ENCODE results near the gene SMC5.
A peak's percentile ranks its signal among the peaks of the same experiment; 100 is the strongest.
"Not testable (repeated sequence)": the region's sequence is repeated elsewhere in the genome, so short reads cannot be mapped to it uniquely, and the experiment has no call there.

SMC5 gene

DNA sequence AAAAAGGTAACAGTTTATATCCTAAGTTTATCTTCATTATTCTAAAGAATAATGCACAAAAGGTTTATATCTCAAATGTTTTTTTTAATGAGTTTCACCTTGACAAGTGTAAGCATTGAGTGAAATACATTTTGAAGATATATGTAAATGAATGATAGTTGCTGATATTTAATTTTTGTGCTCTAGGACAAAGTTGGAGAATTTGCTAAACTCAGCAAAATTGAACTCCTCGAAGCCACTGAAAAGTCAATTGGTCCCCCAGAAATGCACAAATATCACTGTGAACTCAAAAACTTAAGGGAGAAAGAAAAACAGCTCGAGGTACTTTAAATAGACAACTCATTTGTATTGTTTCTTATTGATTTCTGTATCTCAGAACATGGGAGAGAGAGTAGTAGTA, 19.5 kb downstream of the SMC5 start:
- no peak for DNase-seq

DNA sequence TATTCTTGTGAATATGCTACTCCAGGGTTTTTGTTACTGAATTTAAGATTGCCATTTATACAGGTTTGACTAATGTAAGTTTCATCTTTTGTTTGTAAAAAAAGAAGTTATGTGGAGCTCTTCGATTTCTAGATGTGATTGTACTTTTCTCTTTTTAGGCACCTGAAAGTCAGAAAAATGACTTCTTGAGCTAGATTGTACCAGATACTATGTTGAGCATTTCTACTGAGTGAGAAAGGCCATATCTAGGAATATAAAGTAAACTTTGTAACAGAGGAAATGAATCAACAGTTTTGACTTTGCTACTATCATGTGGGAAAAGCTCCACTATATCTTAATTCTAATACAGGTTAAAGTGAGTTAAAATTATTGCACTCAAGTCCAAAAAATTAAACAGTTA, 25.1 kb downstream of the SMC5 start:
- DNase-seq = no peak

DNA sequence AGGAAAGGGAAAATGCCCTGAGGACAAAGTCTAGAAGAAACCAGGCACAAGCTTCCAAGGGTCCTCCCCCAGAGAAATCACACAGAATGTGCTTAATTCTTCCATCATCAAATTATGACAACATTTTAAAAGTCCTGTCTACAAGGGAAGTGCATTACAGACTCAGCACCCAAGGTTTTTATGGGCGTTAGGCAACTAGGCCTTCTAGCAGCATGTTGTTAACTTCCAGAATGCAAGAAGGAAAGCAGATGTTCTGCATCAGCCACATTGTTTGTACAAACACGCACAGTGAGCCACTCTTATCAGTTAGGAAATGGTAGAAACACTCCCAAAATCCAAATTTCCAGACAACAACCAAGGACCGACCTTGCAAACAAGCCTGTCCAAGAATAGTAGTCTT, 26.5 kb downstream of the SMC5 start:
- DNase-seq = no peak

DNA sequence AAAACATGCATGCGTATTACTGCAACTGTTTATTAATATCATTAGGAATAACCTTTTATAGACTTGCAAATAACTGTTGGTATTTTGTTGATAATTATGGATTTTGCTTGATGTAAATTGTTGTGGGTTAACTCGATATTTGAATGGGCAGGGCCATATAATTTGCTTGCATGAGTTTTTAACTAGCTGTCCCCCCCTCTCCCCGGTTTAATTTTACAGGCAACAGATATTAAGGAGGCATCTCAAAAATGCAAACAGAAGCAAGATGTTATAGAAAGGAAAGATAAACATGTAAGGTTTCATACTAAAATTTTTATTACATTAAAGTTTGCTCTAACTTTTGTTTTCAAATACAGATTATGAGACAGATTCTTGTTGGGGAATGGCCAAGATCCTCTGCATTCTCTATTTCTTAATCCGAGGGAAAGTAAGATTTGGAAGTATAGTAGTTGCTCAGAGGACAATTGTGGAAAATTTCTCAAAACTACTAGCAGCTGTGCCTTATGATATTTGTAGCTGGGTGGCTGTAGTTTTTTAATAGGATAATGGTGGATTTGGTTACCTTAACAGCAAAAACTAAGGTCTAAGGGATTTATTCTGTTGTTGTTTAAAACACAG, 27.3 kb downstream of the SMC5 start:
- no peak for DNase-seq

DNA sequence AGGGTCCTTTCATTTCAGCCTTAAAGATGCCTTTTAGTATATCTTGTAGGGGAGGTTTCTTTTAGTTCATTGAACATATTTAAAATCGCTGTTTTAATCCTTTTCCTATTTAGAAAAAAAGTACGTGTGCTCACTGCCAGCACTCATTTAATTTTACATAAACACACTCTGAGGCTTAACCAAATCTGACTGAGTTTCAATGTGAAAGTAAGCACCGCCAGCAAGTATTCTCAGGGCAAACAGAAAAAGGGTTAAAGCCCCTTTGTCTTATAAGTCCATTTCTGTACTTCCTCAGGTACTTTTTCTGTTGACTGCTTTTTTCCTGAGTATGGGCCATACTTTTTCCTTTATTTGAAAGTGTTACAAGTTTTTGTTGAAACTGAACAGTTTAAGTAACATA, 31.8 kb downstream of the SMC5 start:
- DNase-seq = no peak

DNA sequence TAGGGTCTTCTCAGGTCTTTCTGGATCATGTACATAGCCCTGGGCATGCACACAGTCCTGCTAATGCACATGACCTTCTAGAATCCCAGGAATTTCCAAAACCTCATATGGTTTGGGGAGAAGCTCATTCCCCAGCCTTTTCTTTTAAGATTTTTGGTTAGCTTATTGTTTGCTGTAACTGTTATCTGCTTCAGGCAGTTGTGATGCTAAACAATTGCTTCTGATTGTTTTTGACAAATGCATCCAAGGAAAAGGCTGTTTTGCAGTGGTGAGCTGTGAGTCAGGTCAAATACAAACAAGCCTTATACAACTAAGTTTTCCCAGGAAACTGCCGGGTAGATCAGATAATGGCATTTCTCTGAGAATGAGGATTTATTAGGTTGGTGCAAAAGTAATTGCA, 32.7 kb downstream of the SMC5 start:
- DNase-seq = no peak

DNA sequence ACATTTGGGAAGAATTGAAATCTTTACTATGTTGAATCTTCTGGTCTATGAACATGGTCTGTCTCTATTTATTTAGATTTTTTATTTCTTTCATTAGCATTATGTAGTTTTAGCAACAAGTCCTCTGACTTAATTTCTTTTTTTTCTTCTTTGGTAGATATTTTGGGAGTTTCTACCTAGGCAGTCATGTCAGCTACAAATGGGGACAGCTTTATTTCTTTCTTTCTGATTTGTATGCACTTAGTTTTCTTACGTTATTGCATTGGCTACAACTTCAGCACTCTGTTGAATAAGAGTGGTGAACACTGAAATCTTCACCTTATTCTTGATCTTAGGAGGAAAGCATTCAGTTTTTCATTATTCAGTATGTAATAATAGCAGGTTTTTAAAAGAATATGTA, 33.5 kb downstream of the SMC5 start:
- DNase-seq = no peak

DNA sequence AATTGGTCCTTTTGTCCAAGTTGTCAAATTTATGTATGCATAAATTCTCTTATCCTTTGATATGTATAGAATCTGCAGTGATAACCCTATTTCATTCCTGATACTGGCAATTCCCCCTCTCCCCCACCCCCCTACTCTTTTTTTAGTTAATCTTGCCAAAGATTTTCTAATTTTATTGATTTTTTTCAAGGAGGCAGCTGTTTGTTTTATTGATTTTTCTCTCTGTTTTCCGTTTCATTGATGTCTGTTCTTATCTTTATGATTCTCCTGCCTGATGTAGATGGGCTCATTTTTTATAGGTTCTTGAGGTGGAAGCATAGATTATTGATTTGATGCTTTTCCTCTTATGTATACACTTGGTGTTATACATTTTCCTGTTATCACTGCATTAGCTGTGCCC, 34.4 kb downstream of the SMC5 start:
- no peak for DNase-seq

DNA sequence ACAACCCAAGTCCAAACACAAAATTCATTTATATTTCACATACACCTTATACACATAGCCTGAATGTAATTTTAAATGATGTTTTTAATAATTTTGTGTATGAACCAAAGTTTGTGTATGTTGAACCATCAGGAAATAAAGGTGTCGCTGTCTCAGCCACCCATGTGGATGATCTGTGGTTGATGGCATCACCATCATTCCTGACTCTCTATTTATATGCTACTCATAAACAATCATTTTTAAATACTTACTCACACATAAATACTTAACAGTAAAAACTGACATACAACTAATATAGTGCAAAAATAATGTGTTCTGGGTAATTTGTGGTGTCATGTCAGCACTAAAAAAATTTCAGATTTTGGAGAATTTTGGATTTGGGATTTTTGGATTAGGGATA, 38.4 kb downstream of the SMC5 start:
- no peak for DNase-seq

DNA sequence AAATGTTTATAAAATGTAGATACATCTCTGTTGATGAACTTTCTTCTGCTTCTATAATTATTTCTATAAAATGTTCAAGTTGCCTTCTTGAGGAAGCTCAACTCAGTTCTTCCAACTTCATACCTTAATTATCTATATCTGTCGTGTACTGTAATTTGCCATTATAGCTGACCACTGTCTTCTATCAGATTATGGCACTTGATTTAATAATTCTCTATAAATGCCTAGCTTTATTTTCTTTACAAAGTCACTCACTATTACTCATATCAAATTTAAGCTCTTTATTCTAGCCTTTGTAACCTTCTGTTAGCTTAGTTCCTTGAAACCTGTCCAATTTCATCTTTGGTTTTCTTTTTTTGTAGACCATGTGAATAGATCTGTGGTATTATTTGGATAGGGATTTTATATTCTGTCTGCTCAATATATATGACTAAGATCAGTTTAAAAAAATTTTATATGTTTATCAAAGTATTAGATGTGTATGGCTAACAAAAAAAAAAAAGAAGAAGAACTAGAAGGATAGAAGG, 39.5 kb downstream of the SMC5 start:
- DNase-seq = no peak

DNA sequence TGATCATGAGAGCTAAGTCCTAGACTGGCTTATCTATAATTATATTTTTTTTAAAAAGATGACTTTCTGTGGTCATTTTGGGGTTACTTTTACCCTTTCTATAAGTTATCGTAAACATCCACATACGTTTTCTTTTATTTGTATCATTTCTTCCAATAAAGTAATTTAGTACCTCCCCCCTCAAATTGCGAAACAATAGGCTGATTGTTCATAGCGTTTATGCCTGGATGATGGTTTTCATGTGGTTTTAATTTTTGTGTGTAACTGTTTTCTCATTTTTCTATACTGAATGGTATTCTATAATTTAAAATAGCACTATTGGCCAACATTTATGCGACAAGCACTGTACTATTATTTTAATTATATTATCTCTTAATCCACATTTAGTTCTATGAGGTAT, 44.5 kb downstream of the SMC5 start:
- no peak for DNase-seq

DNA sequence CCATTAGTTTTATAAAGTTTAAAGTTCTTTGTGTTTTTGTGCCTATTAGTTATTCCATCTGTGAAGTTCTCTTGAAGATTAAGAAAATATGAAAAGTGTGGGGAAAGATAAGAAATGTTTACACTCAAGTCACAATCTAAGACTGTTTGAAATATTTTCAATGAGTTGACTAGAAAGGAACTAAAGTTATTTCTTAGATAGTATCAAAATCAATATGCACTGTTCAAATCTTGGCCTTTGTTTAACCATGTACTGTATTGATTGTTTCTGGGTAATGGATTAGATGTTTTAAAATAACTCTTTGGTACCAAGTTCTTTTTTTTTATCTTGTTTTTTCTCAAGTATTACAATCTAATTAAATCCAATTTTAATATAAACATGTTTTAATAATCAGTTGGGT, 46.0 kb downstream of the SMC5 start:
- no peak for DNase-seq

DNA sequence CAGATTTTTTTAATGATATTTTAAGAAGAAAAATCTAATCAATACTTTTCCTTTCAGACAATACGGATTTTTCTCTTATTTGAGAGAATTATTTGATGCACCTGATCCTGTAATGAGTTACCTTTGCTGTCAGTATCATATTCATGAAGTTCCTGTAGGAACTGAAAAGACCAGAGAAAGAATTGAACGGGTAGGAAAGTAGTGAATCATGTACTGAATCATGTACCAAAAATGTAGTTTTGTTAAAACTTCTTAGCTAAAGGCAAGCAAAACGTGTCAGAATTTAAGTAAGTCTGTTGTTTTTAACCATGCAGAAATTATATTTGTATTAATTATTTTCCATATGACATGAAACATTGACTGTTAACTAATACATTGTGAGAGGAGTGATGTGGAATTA, 56.6 kb downstream of the SMC5 start:
- no peak for DNase-seq

DNA sequence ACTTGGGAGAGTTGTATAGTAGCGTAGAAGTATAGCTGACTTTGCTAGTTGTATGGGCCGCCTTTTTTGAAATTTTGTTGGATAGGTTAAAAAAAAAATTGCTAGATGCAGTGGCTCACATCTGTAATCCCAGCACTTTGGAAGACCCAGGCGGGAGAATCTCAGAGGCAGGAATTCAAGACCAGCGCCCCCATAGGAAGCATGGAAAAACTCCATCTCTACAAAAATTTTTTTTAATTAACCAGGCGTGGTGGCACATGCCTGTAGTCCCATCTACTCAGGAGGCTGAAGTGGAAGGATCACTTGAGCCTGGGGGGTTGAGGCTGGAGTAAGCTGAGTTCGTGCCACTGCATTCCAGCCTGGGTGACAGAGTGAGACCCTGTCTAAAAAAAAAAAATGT, 59.2 kb downstream of the SMC5 start:
- DNase-seq = no peak

DNA sequence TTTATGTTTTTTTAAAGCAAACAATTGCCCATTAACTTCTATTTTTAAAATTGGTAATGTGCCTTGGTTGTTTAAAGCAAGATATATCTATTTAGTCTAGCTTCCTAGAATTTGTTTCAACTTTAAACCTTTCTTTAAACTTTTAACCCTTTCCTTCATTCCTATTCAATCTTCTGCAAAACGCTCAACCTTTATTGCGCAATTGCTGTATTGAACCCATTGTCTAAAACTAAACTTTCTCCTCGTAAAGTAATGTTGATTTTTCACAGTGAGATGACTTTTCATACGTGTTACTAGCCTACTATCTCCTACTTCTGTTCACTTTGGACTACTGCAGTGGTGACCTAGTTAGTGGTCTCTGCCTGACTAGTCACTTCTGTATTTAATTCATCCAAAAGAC, 63.3 kb downstream of the SMC5 start:
- DNase-seq = no peak

DNA sequence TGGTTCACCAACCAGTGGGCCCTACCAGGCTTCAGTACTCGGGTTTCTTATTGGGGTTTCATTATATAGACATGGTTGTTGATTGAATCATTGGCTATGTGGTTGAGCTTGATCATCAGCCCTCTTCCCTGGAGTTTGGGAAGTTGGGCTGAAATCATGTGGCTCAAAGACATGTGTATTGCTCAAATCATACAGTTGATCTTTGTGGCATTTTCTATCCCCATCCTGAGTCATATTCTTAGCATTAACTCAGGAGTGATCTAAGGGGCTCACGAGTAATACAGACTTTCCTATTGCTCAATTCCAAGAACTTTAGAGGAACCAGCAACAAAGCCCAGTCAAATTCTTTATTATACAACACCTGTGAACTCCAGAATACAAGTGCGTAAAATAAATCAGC, 66.2 kb downstream of the SMC5 start:
- DNase-seq = no peak

DNA sequence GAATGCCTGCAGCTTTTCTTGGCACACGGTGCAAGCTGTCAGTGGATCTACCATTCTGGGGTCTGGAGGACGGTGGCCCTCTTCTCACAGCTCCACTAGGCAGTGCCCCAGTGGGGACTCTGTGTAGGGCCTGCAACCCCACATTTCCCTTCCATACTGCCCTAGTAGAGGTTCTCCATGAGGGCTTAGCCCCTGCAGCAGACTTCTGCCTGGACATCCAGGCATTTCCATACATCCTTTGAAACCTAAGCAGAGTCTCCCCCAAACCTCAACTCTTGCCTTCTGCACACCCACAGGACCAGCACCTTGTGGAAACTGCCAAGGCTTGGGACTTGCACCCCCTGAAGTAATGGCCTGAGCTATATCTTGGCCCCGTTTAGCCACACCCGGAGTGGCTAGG, 69.8 kb downstream of the SMC5 start:
- DNase-seq = not testable (repeated sequence)

DNA sequence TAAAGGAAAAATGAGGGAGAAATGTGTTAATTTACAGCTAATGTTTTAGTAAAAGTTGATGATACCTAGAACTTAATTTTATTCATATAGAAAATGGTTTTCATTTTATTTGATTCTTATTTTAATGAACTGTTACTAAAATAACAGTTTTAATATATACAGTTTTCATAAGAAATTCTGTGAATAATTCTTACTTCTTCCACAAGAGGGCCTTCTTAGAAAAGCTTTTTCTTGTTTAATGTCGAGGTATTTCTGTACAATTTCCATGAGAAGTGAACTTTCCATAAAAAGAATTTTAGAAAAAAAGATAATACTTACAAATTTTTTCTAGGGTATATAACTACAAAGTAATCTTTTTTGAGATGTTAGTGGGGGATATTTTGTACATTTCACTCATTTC, 81.8 kb downstream of the SMC5 start:
- peak; percentile 35 for DNase-seq

DNA sequence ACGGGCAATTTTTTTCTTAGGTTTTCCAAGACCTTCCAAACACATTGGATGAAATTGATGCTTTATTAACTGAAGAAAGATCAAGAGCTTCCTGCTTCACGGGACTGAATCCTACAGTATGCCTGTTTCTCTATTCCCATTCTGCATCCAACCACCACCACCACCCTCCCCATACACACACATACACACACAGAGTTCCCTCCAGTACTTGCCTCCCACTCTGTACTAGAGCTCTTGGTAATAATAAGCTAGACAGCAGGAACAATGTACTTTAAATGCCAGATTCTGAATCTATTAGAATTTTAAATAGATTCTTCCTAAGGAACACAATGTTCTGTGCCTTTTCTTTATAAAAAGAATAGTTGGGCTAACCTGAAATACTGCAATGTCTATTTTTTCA, 88.3 kb downstream of the SMC5 start:
- no peak for DNase-seq

DNA sequence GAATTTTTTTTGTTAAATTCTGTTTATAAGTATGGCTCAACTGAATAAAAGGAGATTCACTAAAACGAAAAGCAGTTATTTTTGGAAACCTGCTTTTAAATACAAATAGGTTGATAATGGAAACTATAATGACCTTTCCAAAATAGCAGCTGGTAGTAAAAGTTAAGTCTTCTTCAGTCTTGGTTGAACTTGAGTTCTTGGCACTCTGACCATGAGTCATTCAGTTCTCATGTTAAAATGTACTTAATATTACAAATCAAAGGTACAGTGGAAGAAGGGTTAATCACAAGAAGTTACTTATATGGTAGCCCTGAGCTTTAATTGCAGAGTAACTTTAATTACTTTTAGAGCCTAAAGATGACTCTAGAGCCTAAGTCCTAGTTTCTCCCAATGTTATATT, 93.6 kb downstream of the SMC5 start:
- DNase-seq = no peak

DNA sequence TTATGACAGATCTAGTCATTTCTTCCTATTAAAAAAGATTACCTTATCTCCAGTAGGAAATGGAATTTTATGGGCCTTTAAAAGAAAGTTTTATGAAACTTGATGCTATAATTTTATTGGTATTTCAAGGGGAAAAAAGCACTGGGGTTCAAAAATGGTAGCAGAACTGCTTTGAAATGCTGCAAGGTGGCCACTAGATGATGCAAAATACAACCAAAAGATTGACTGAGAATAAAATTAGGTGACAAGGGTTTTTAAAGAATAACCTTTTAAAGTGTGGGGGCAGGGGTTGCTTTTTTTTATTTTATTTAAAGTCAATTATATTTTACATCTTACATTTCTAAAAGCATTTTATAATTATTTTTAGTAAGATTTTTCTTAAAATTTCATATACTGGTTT, 94.0 kb downstream of the SMC5 start:
- DNase-seq = peak; percentile 45

DNA sequence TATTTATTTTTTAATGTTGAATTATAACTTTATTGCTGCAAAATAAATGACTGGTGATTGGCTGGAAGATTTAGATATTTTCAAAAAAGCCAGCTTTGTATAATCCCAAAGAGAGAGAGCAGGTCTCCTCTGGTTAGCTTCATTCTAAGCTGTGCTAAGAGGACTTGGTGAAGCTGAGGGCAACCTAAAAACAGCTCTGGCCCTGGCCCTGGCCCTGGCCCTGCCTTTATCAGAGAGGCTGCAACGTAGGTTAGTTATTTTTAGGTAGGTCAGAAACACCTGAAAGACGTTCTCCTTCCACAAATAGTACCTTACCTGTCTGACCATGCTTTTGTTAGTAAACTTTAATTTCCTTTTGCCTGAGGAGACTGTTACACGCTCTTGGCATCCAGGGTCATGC, 97.0 kb downstream of the SMC5 start:
- DNase-seq = no peak

DNA sequence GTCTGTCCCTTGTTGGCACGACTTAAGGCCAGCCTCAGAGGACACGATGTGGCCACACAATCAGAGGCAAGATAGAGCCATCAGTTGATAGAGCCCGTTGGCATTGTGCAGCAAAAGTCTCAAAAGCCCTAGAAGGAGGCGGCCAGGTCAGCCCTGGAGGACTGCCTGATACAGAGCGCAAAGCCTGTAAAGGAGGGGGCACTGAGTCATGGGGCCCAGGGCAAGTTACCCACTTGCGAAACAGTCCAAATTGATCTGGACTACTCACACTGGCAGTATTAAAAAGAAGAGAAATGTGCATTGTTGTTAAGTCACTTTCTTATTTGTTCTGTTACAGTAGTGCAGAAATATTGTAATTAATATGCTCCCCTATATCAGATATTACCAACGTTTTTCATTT, 104.2 kb downstream of the SMC5 start:
- no peak for DNase-seq

DNA sequence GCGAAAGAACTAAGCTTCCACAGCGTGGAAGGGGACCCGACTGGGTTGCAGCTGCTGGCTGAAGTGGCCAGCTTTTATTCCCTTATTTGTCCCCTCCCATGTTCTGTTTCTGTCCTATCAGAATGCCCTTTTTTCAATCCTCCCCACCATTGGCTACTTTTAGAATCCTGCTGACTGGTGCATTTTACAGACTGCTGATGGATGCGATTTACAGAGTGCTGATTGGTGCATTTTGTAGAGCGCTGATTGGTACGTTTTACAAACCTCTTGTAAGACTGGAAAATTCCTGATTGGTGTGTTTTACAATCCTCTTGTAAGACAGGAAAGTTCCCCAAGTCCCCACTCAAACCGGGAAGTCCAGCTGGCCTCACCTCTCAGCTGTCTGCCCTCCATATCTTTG, 105.0 kb downstream of the SMC5 start:
- DNase-seq = no peak

DNA sequence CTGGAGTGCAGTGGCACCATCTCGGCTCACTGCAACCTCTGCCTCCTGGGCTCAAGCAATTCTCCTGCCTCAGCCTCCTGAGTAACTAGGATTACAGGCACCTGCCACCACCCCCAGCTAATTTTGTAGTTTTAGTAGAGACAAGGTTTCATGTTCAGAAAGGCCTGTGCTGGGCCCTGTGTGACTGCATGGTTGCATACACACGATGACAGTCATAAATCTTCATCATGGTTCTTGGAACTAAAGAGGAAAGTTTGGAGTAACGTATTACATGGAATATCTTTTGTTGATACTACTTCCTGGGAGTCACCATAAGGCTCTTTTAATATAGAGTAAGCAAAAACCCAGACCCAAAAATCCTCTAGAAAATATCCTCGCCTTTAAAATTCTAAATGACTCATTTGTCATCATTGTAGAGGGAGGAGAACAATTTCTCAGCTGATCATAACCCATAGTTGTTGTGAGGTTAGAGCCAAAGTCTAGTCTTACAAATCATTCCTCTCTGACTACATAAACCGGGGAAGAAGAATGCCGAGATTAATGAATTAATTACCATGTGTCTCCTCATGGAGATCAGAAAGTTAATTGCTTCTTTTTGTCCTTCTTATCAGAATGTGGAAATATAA, 108.6 kb downstream of the SMC5 start:
- DNase-seq = no peak
